ENCODE measurements around the gene NMRK2.

Gene NMRK2

DNA sequence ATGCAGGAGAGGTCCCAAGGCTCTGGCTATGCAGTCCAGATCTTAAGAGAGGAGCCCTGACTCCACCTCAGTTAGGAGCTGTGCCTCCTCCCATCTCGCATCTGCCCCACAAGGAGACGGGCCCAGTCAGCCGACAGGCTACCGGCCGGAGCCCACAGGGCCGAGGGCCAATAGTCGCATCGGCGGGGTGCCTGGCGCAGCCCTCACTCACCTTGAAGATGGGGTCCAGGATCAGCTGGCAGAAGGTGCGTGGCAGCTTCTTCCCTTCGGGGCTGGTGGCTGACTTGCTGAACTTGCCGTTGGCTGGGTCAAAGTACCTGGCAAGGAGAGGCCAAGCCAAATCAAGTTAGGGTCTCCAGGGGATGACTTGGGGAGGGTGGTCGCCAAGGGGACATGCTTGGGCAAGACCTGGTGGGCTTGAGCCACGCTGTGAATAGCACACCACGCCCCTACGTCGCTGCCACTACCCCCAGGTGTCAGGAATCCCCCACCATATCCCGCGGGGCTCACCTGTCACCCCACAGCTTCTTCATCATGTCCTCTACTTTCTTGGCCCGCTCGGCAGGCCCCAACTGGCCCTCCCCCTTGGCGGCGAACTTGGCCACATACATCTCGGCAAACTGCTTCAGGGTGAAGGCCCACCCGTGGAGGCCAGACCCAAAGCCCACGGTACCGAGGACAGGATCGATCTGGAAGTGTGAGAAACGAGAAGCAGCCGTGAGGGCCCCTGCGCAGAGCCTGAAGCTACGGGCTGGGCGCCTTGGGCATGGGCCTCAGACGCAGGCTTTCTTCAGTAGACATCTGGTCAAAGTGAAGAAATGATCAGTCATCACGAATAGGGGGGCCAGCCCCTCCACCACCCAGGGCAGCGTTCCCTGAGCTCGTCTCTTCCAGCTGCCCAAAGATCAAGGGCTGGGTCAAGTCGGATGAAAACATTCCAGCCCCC, 49.1 kb downstream of the NMRK2 start:
- DNase-seq, result no peak

- no peak for DNase-seq
Observed at GRCh38 chr19:3982701-3983541, 50.1 kb downstream of the NMRK2 start.

GRCh38 chr19:3983542-3983914, 50.7 kb downstream of the NMRK2 start:
- no peak for DNase-seq

DNA sequence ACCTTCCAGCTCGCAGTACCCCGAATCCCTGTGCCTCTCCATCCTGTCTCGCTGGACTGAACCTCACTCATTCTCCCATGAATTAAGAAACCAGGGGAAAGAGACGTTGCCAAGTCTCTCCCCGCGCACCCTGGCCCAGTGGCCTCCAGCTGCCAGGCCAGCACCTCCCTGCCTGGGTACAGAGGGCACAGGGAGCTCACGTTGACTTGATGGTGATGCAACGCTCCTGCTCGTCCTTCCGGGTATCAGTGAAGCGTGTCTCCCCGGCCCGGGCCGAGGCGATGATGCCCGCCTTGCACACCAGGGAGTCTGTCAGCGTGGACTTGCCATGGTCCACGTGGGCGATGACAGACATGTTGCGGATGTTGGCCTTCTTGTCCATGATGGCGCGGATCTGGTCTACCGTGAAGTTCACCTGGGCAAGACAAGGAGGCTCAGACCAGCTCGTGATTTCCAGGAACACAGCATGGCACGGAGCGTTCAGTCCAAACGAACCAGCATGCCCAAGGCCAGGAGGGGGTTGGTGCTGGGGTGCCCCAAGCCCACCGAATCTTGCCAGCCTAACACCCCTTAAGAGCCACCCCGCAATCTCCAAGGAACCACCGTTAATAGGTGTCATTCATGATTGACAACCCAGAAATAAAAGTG, 51.2 kb downstream of the NMRK2 start:
- DNase-seq, result no peak

DNA sequence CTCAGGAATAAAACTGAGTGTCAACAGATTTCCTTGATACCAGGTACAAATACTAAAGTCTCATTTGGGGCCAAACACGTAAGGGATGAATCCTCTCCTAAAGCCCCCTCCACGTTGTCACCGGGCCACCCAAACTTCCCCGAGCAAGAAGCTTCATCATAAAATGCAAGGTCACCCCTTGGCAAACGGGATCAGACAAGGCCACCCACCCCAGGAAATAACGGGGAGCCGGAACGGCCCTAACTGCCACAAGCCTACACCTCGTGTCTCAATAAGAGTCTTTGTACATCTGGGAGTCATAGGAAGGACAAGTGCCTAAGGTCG, 51.7 kb downstream of the NMRK2 start:
- no peak for DNase-seq

DNA sequence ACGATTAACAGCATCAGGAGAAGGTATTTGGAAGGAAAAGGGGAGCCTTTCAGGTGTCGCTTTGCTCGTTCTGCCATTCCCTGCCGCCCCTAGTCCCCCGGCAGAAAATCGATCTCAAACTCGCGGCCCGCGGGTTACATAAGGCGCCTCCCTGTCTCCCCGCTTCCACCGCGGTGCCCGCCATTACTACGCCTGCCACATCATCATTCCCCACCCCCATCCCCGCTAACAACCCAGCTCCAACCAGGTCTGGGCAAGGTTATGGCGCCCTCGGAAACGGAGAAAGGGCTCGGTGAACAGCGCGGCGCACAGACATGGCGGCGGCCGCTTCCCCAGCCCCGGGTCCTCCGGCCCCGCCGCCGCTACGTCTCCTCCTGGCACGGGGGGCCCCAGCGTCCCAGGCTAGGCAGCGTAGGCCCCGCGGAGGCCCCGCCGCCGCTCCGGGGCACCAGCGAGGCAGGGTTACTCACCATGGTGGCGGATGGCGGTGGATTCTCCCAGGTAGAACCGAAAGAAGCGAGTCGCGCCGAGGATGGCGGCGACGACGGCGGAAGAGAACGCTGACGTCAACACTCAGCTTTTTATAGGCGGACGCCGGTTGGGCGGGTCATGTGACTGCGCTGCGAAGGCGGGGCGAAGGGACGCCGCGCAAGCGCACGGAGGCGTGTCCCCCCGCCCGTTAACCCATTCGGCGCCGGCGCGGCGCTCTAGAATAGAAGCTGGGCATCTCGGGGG, 52.2 kb downstream of the NMRK2 start, which contains the start of gene EEF2:
EEF2 (minus strand) TSS at position 556 of the 735 bp plus-strand sequence; CDS start at position 473, 83 bp downstream.
- DNase-seq, result peak; percentile 91

- no peak for DNase-seq
Observed at GRCh38 chr19:3985643-3986259, 52.9 kb downstream of the NMRK2 start.

- DNase-seq, result no peak
Observed at GRCh38 chr19:3986260-3987041, 53.6 kb downstream of the NMRK2 start.

DNA sequence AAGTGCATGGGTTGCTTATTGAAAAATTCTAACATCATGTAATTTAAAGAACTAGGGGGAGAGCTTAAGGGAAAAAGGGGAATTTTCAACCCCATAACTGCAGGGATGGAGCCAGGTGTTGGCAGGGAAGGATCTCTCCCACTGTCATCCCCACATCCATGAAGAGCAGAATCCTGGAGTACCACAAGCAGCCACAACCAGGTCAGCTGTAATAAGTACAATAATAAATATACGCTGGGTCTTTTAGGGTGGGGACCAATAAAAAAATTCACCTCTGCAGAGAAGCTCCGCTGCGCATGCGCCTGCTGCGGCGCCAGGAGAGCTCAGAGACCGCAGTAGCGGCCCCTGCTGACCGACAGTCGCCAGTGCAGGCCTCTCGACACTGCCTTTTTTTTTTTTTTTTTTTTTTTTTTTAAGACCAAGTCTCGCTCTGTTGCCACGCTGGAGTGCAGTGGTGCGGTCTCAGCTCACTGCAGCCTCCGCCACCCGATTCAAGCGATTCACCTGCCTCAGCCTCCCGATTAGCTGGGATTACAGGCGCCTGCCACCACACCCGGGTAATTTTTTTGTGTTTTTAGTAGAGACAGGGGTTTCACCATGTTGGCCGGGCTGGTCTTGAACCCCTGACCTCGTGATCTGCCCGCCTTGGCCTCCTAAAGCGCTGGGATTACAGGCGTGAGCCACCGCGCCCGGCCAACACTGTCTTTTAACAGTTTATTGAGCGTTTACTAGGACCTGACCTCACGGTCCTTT, 54.9 kb downstream of the NMRK2 start:
- peak; percentile 90 for DNase-seq

DNA sequence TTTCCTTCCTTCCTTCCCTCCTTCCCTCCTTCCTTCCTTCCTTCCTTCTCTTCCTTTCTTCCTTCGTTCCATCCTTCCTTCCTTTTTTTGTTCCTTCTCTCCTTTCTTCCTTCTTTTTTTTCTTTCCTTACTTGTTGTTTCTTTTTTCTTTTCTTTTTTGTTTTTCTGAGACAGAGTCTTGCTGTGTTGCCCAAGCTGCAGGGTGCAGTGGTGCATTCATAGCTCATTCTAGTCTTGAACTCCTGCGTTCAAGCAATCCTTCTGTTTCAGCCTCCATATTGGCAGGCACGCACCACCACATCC, 57.9 kb downstream of the NMRK2 start:
- no peak for DNase-seq
